ENCODE data around the gene AIMP1. TPM values are rescaled to one million over a fixed set of nuclear protein-coding genes. Genes with fewer than 3 reads are reported as not detected.

Gene AIMP1
- total RNA-seq, 2 donors from 2014 or later = 12.6 to 37.3 TPM

- H3K9me3 ChIP-seq = no peaks in the 10 kb centered on the region
- H3K27ac ChIP-seq = no peak overlapping the region
- no peak for TF ChIP-seq CTCF (IDR thresholded peaks at IDR 0.05)
- no peaks in the 10 kb centered on the region for H3K27me3 ChIP-seq (replicated peaks; ENCODE audit: insufficient read depth)
- peaks cover 17% of the 10 kb centered on the region for H3K36me3 ChIP-seq
- peaks cover 0 to 6% of the 10 kb centered on the region in 2 donors for H3K4me1 ChIP-seq (ENCODE audit: control insufficient read depth in 1 of 2, low read depth in 2 of 2)
- no peak for ATAC-seq (ENCODE audit: insufficient number of reproducible peaks, low FRiP score, low read depth)
- no peak overlapping the region for H3K4me3 ChIP-seq
- no peak for DNase-seq (ENCODE audit: low spot score)
Observed at GRCh38 chr4:106289737-106290136, 26.6 kb upstream of the AIMP1 start.

GRCh38 chr4:106291678-106292077 is 24.7 kb upstream of the AIMP1 start:
- TF ChIP-seq CTCF (IDR thresholded peaks at IDR 0.05) = no peak
- H3K27ac ChIP-seq = no peak overlapping the region
- peaks cover 14% of the 10 kb centered on the region for H3K36me3 ChIP-seq
- H3K4me1 ChIP-seq (ENCODE audit: control insufficient read depth in 1 of 2, low read depth in 2 of 2) = no peaks in the 10 kb centered on the region
- H3K4me3 ChIP-seq = no peak overlapping the region
- ATAC-seq (ENCODE audit: insufficient number of reproducible peaks, low FRiP score, low read depth) = no peak
- no peaks in the 10 kb centered on the region for H3K9me3 ChIP-seq
- H3K27me3 ChIP-seq (replicated peaks; ENCODE audit: insufficient read depth) = no peaks in the 10 kb centered on the region
- no peak for DNase-seq (ENCODE audit: low spot score)

GRCh38 chr4:106294062-106294461 is 22.3 kb upstream of the AIMP1 start:
- Histone ChIP-seq H3K36me3 (peaks cover 12% of the 10 kb centered on the region), H3K27ac (no peak overlapping the region), H3K4me3 (no peak overlapping the region), H3K9me3 (no peaks in the 10 kb centered on the region), H3K27me3 (replicated peaks; ENCODE audit: insufficient read depth) (no peaks in the 10 kb centered on the region), H3K4me1 (ENCODE audit: control insufficient read depth in 1 of 2, low read depth in 2 of 2) (no peaks in the 10 kb centered on the region)
- TF ChIP-seq CTCF (IDR thresholded peaks at IDR 0.05) = no peak
- ATAC-seq (ENCODE audit: insufficient number of reproducible peaks, low FRiP score, low read depth) (no peak), DNase-seq (ENCODE audit: low spot score) (no peak)

GRCh38 chr4:106297245-106298035 is 18.9 kb upstream of the AIMP1 start:
- Histone ChIP-seq H3K9me3 (no peaks in the 10 kb centered on the region), H3K4me1 (ENCODE audit: control insufficient read depth in 1 of 2, low read depth in 2 of 2) (peaks cover 0 to 4% of the 10 kb centered on the region in 2 donors), H3K4me3 (no peak overlapping the region), H3K36me3 (peaks cover 4% of the 10 kb centered on the region), H3K27ac (no peak overlapping the region), H3K27me3 (replicated peaks; ENCODE audit: insufficient read depth) (no peaks in the 10 kb centered on the region)
- DNase-seq (ENCODE audit: low spot score) (no peak), ATAC-seq (ENCODE audit: insufficient number of reproducible peaks, low FRiP score, low read depth) (no peak)
- TF ChIP-seq CTCF (IDR thresholded peaks at IDR 0.05) = no peak

GRCh38 chr4:106299977-106300376 is 16.4 kb upstream of the AIMP1 start:
- DNase-seq (ENCODE audit: low spot score) (no peak), ATAC-seq (ENCODE audit: insufficient number of reproducible peaks, low FRiP score, low read depth) (no peak)
- H3K36me3 ChIP-seq = no peaks in the 10 kb centered on the region
- no peak for TF ChIP-seq CTCF (IDR thresholded peaks at IDR 0.05)
- H3K27ac ChIP-seq = no peak overlapping the region
- H3K9me3 ChIP-seq = no peaks in the 10 kb centered on the region
- H3K27me3 ChIP-seq (replicated peaks; ENCODE audit: insufficient read depth) = no peaks in the 10 kb centered on the region
- H3K4me3 ChIP-seq = no peak overlapping the region
- peaks cover 0 to 5% of the 10 kb centered on the region in 2 donors for H3K4me1 ChIP-seq (ENCODE audit: control insufficient read depth in 1 of 2, low read depth in 2 of 2)
